GM23338 (cell line): ENCODE measurements around the gene ATXN7L1. TPM values are rescaled to one million over a fixed set of nuclear protein-coding genes. Genes with fewer than 3 reads are reported as not detected.

Experiments
- ATAC-seq: fragments of 200-7000 bp; cut with Tn5 transposase; 3 replicates; pipeline ENCODE4 v1.9.1; 2020
- DNase-seq: peaks from one replicate; pipeline ENCODE4 v3.0.0-alpha.2; 2015; ENCODE audit warnings: low spot score
- H2AFZ ChIP-seq: fragments of 200-600 bp; sonication (generic); 2 replicates; pipeline ENCODE4 v1.8.0; 2016; ENCODE audit warnings: antibody characterized with exemption, mild to moderate bottlenecking, moderate library complexity
- H3F3A ChIP-seq: fragments of 200-600 bp; sonication (generic); replicated peaks from 2 replicates; pipeline ENCODE4 v1.8.0; 2017; ENCODE audit warnings: antibody characterized with exemption, mixed run types, low read depth
- H3K27ac ChIP-seq: fragments of 200-600 bp; sonication (generic); 2 replicates; pipeline ENCODE4 v1.6.1; 2016; ENCODE audit warnings: low read depth
- H3K27me3 ChIP-seq: fragments of 200-600 bp; sonication (generic); 2 replicates; pipeline ENCODE4 v1.8.0; 2016; ENCODE audit warnings: mild to moderate bottlenecking, mixed run types, moderate library complexity; ENCODE audit not compliant: insufficient read depth
- H3K36me3 ChIP-seq: fragments of 200-600 bp; sonication (generic); 2 replicates; pipeline ENCODE4 v1.8.0; 2016; ENCODE audit warnings: mild to moderate bottlenecking; ENCODE audit not compliant: insufficient read depth
- H3K4me1 ChIP-seq: fragments of 200-600 bp; sonication (generic); 2 replicates; pipeline ENCODE4 v1.8.0; 2016; ENCODE audit warnings: mild to moderate bottlenecking, moderate library complexity; ENCODE audit not compliant: insufficient read depth
- H3K4me2 ChIP-seq: fragments of 200-600 bp; sonication (generic); 2 replicates; pipeline ENCODE4 v1.7.1; 2017; ENCODE audit warnings: mixed run types
- H3K4me3 ChIP-seq: fragments of 200-600 bp; sonication (generic); 2 replicates; pipeline ENCODE4 v1.6.1; 2016; ENCODE audit warnings: mixed run types
- H3K79me2 ChIP-seq: fragments of 200-600 bp; sonication (generic); replicated peaks from 2 replicates; pipeline ENCODE4 v1.8.0; 2017; ENCODE audit warnings: mild to moderate bottlenecking; ENCODE audit not compliant: insufficient read depth
- H3K9me2 ChIP-seq: fragments of 200-600 bp; sonication (generic); 2 replicates; pipeline ENCODE4 v1.8.0; 2017; ENCODE audit not compliant: insufficient read depth
- H4K20me1 ChIP-seq: fragments of 200-600 bp; sonication (generic); replicated peaks from 2 replicates; pipeline ENCODE4 v1.8.0; 2017; ENCODE audit warnings: mild to moderate bottlenecking; ENCODE audit not compliant: insufficient read depth
- H3K27ac Mint-ChIP-seq: 2 replicates; pipeline ENCODE4 v1.8.0; 2020; ENCODE audit warnings: inconsistent platforms, mild to moderate bottlenecking, moderate library complexity, mixed read lengths
- H3K27me3 Mint-ChIP-seq: 3 replicates; pipeline ENCODE4 v1.8.0; 2022; ENCODE audit warnings: low read depth, mild to moderate bottlenecking, moderate library complexity, mixed read lengths, inconsistent platforms; ENCODE audit not compliant: insufficient read depth, poor library complexity
- H3K36me3 Mint-ChIP-seq: 3 replicates; pipeline ENCODE4 v1.8.0; 2021; ENCODE audit warnings: low read depth, mild to moderate bottlenecking, inconsistent platforms, moderate library complexity, mixed read lengths
- H3K4me1 Mint-ChIP-seq: 3 replicates; pipeline ENCODE4 v1.8.0; 2020; ENCODE audit warnings: mild to moderate bottlenecking, inconsistent platforms, mixed read lengths
- H3K4me3 Mint-ChIP-seq: 3 replicates; pipeline ENCODE4 v1.8.0; 2021; ENCODE audit warnings: moderate library complexity, mild to moderate bottlenecking, inconsistent platforms, mixed read lengths
- H3K9me3 Mint-ChIP-seq: 3 replicates; pipeline ENCODE4 v1.8.0; 2020; ENCODE audit warnings: moderate library complexity, mild to moderate bottlenecking, inconsistent platforms, mixed read lengths
- EZH2 ChIP-seq: fragments of 200-600 bp; sonication (generic); IDR thresholded peaks from one replicate; pipeline ENCODE4 v1.8.0; 2017; ENCODE audit warnings: antibody characterized with exemption, mild to moderate bottlenecking, low read depth; ENCODE audit not compliant: unreplicated experiment
- EZH2phosphoT487 ChIP-seq: fragments of 200-600 bp; sonication (generic); IDR thresholded peaks from one replicate; pipeline ENCODE4 v1.8.1; 2018; ENCODE audit warnings: antibody characterized with exemption; ENCODE audit not compliant: unreplicated experiment
- NANOG ChIP-seq: IDR thresholded peaks from 2 replicates; pipeline ENCODE4 v1.6.1; 2016; ENCODE audit warnings: antibody characterized with exemption, borderline replicate concordance
- STAT1 ChIP-seq: IDR thresholded peaks from one replicate; pipeline ENCODE4 v1.6.1; 2016; ENCODE audit warnings: antibody characterized with exemption; ENCODE audit not compliant: unreplicated experiment
- polyA plus RNA-seq: library from polyadenylated mRNA; unstranded; fragments of >200 nt; fragmentation: Nextera tagmentation; extraction: Ambion mirVana; gene quantifications from 2 replicates; pipeline ENCODE4 v1.2.1, GENCODE V29; 2016
- total RNA-seq: library from RNA; depleted of rRNA; stranded (reverse); fragments of >200 nt; shearing (Covaris generic); gene quantifications from 2 replicates; pipeline ENCODE4 v1.2.3, GENCODE V29; 2014
- TF ChIP-seq, protein P1 (sequence below): IDR thresholded peaks from one replicate; pipeline ENCODE4 v1.6.1; 2018; ENCODE audit warnings: antibody characterized with exemption; ENCODE audit not compliant: unreplicated experiment
- TF ChIP-seq, protein P2 (sequence below): IDR thresholded peaks from 2 replicates; pipeline ENCODE4 v1.6.1; 2016; ENCODE audit warnings: antibody characterized with exemption
- TF ChIP-seq, protein P3 (sequence below), 2 experiments: fragments of 200-600 bp in 1 of 2; sonication (generic) in 1 of 2; conservative IDR thresholded peaks; 2 replicates each; pipeline versions ENCODE4 v1.5.1 to v1.6.1; 2016 to 2017; ENCODE audit warnings: antibody characterized with exemption in 2 of 2, low read depth in 2 of 2, mild to moderate bottlenecking in 2 of 2, moderate library complexity in 1 of 2
- TF ChIP-seq, protein P4 (sequence below): fragments of 250-450 bp; sonication (Bioruptor Pico); IDR thresholded peaks from 2 replicates; pipeline ENCODE4 v1.5.0; 2020; ENCODE audit warnings: mild to moderate bottlenecking, moderate library complexity

Gene ATXN7L1
- total and polyA plus RNA-seq, 2 experiments from 2014 or later = 22.8 to 29.8 TPM

DNA sequence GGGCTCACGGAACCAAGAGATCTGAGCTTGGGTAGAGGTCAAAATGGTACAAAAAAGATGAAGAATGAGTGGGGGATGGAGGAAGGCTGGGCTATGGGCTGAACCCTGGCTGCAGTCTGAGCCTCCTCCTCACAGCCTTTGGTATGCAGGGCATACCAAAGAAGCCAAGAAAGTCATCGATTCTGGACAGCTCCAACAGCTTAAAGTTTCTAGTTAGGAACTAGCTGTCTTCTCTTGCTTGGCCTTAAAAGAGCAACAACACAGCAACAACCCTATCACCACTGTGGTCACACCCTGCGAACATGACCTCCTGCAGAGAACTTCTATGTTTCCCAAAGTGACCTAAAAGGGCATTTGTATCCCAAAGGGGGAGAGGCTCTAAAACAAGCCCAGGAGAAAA lies 169.0 kb downstream of the ATXN7L1 start (continued):
- TF ChIP-seq, protein P1, sequence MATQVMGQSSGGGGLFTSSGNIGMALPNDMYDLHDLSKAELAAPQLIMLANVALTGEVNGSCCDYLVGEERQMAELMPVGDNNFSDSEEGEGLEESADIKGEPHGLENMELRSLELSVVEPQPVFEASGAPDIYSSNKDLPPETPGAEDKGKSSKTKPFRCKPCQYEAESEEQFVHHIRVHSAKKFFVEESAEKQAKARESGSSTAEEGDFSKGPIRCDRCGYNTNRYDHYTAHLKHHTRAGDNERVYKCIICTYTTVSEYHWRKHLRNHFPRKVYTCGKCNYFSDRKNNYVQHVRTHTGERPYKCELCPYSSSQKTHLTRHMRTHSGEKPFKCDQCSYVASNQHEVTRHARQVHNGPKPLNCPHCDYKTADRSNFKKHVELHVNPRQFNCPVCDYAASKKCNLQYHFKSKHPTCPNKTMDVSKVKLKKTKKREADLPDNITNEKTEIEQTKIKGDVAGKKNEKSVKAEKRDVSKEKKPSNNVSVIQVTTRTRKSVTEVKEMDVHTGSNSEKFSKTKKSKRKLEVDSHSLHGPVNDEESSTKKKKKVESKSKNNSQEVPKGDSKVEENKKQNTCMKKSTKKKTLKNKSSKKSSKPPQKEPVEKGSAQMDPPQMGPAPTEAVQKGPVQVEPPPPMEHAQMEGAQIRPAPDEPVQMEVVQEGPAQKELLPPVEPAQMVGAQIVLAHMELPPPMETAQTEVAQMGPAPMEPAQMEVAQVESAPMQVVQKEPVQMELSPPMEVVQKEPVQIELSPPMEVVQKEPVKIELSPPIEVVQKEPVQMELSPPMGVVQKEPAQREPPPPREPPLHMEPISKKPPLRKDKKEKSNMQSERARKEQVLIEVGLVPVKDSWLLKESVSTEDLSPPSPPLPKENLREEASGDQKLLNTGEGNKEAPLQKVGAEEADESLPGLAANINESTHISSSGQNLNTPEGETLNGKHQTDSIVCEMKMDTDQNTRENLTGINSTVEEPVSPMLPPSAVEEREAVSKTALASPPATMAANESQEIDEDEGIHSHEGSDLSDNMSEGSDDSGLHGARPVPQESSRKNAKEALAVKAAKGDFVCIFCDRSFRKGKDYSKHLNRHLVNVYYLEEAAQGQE = no peak
- TF ChIP-seq NANOG (no peak), EZH2 (no peak)
- TF ChIP-seq, protein P2, sequence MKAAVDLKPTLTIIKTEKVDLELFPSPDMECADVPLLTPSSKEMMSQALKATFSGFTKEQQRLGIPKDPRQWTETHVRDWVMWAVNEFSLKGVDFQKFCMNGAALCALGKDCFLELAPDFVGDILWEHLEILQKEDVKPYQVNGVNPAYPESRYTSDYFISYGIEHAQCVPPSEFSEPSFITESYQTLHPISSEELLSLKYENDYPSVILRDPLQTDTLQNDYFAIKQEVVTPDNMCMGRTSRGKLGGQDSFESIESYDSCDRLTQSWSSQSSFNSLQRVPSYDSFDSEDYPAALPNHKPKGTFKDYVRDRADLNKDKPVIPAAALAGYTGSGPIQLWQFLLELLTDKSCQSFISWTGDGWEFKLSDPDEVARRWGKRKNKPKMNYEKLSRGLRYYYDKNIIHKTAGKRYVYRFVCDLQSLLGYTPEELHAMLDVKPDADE = no peak
- TF ChIP-seq, protein P3, sequence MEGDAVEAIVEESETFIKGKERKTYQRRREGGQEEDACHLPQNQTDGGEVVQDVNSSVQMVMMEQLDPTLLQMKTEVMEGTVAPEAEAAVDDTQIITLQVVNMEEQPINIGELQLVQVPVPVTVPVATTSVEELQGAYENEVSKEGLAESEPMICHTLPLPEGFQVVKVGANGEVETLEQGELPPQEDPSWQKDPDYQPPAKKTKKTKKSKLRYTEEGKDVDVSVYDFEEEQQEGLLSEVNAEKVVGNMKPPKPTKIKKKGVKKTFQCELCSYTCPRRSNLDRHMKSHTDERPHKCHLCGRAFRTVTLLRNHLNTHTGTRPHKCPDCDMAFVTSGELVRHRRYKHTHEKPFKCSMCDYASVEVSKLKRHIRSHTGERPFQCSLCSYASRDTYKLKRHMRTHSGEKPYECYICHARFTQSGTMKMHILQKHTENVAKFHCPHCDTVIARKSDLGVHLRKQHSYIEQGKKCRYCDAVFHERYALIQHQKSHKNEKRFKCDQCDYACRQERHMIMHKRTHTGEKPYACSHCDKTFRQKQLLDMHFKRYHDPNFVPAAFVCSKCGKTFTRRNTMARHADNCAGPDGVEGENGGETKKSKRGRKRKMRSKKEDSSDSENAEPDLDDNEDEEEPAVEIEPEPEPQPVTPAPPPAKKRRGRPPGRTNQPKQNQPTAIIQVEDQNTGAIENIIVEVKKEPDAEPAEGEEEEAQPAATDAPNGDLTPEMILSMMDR (conservative IDR thresholded peaks at IDR 0.05; ENCODE audit: low read depth in 2 of 2) = no peak

DNA sequence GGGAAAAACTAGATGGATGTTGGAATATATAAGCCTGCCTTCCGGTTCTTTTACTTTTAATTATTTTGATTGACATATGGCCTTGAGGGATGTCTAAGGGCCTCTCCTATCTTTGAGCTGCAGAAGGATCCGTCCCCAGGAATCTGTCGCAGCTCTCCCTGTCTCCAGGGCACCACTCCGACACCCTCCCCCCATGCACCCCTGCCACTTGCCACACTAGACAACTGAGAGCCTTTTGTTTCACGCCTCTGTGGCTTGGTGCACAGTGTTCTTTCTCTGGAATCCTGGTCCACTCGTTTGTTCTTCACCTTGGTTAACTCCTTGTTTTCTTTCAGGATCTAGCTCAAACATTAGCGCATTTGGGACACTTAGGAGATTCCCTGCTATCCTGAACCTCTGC lies 171.0 kb downstream of the ATXN7L1 start:
- Mint-ChIP-seq H3K36me3 (peaks cover 34% of the 10 kb centered on the region), H3K4me3 (no peak overlapping the region), H3K27ac (no peak overlapping the region), H3K27me3 (peaks cover 10% of the 10 kb centered on the region), H3K4me1 (peaks cover 26% of the 10 kb centered on the region), H3K9me3 (peaks cover 9% of the 10 kb centered on the region)
- ATAC-seq (no peak), DNase-seq (no peak)
- Histone ChIP-seq H3K4me1 (peaks cover 12% of the 10 kb centered on the region), H3K4me3 (no peak overlapping the region), H3F3A (0 out of 2 replicates have a peak, but pooled peaks cover 6% of the 10 kb centered on the region), H3K9me2 (peaks cover 5% of the 10 kb centered on the region; the same call in 1 of the 2 replicates), H3K27me3 (no peaks in the 10 kb centered on the region), H4K20me1 (no peaks in the 10 kb centered on the region), H3K27ac (no peak overlapping the region), H3K4me2 (no peak overlapping the region), H3K36me3 (no peaks in the 10 kb centered on the region; the same call in 1 of the 2 replicates), H2AFZ (no peak overlapping the region), H3K79me2 (no peaks in the 10 kb centered on the region)
- TF ChIP-seq, protein P4, sequence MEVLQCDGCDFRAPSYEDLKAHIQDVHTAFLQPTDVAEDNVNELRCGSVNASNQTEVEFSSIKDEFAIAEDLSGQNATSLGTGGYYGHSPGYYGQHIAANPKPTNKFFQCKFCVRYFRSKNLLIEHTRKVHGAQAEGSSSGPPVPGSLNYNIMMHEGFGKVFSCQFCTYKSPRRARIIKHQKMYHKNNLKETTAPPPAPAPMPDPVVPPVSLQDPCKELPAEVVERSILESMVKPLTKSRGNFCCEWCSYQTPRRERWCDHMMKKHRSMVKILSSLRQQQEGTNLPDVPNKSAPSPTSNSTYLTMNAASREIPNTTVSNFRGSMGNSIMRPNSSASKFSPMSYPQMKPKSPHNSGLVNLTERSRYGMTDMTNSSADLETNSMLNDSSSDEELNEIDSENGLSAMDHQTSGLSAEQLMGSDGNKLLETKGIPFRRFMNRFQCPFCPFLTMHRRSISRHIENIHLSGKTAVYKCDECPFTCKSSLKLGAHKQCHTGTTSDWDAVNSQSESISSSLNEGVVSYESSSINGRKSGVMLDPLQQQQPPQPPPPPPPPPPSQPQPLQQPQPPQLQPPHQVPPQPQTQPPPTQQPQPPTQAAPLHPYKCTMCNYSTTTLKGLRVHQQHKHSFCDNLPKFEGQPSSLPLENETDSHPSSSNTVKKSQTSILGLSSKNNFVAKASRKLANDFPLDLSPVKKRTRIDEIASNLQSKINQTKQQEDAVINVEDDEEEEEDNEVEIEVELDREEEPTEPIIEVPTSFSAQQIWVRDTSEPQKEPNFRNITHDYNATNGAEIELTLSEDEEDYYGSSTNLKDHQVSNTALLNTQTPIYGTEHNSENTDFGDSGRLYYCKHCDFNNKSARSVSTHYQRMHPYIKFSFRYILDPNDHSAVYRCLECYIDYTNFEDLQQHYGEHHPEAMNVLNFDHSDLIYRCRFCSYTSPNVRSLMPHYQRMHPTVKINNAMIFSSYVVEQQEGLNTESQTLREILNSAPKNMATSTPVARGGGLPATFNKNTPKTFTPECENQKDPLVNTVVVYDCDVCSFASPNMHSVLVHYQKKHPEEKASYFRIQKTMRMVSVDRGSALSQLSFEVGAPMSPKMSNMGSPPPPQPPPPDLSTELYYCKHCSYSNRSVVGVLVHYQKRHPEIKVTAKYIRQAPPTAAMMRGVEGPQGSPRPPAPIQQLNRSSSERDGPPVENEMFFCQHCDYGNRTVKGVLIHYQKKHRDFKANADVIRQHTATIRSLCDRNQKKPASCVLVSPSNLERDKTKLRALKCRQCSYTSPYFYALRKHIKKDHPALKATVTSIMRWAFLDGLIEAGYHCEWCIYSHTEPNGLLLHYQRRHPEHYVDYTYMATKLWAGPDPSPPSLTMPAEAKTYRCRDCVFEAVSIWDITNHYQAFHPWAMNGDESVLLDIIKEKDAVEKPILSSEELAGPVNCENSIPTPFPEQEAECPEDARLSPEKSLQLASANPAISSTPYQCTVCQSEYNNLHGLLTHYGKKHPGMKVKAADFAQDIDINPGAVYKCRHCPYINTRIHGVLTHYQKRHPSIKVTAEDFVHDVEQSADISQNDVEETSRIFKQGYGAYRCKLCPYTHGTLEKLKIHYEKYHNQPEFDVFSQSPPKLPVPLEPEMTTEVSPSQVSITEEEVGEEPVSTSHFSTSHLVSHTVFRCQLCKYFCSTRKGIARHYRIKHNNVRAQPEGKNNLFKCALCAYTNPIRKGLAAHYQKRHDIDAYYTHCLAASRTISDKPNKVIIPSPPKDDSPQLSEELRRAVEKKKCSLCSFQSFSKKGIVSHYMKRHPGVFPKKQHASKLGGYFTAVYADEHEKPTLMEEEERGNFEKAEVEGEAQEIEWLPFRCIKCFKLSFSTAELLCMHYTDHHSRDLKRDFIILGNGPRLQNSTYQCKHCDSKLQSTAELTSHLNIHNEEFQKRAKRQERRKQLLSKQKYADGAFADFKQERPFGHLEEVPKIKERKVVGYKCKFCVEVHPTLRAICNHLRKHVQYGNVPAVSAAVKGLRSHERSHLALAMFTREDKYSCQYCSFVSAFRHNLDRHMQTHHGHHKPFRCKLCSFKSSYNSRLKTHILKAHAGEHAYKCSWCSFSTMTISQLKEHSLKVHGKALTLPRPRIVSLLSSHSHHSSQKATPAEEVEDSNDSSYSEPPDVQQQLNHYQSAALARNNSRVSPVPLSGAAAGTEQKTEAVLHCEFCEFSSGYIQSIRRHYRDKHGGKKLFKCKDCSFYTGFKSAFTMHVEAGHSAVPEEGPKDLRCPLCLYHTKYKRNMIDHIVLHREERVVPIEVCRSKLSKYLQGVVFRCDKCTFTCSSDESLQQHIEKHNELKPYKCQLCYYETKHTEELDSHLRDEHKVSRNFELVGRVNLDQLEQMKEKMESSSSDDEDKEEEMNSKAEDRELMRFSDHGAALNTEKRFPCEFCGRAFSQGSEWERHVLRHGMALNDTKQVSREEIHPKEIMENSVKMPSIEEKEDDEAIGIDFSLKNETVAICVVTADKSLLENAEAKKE = no peak
- TF ChIP-seq, protein P1 = no peak
- TF ChIP-seq EZH2phosphoT487 (no peak), STAT1 (no peak), EZH2 (no peak), NANOG (no peak)
